HL-60 (cell line): ENCODE measurements around the gene KRT75.
"Not testable (repeated sequence)": the region's sequence is repeated elsewhere in the genome, so short reads cannot be mapped to it uniquely, and the experiment has no call there.

Experiments
- DNase-seq, 2 experiments: peaks; one replicate each; pipeline ENCODE4 v3.0.0-alpha.2; 2010 to 2020; ENCODE audit warnings: low read depth in 1 of 2, low spot score in 1 of 2
- H3K27ac ChIP-seq: fragments of 250-450 bp; sonication (Bioruptor Pico); replicated peaks from 2 replicates; pipeline ENCODE4 v1.5.1; 2020; ENCODE audit warnings: mild to moderate bottlenecking, moderate library complexity
- H3K27me3 ChIP-seq: fragments of 250-450 bp; sonication (Bioruptor Pico); 2 replicates; pipeline ENCODE4 v1.5.1; 2021; ENCODE audit warnings: mild to moderate bottlenecking, moderate library complexity; ENCODE audit not compliant: insufficient read depth, poor library complexity, severe bottlenecking
- H3K4me3 ChIP-seq: replicated peaks from 2 replicates; pipeline ENCODE4 v1.5.1; 2011; ENCODE audit warnings: mild to moderate bottlenecking, control low read depth, low read length; ENCODE audit not compliant: insufficient read depth
- CTCF ChIP-seq: IDR thresholded peaks from one replicate; pipeline ENCODE4 v1.5.1; 2011; ENCODE audit warnings: low read length, control low read depth, inconsistent platforms; ENCODE audit not compliant: insufficient read depth
- GABPA ChIP-seq: IDR thresholded peaks from 2 replicates; pipeline ENCODE4 v1.6.1; 2012; ENCODE audit warnings: low read depth
- POLR2AphosphoS5 ChIP-seq: IDR thresholded peaks from 2 replicates; pipeline ENCODE4 v1.6.1; 2012; ENCODE audit warnings: low read depth
- REST ChIP-seq: IDR thresholded peaks from 2 replicates; pipeline ENCODE4 v1.6.1; 2012; ENCODE audit warnings: low read depth; ENCODE audit not compliant: insufficient replicate concordance
- SPI1 ChIP-seq: IDR thresholded peaks from 2 replicates; pipeline ENCODE4 v1.6.1; 2012; ENCODE audit warnings: low read depth, mild to moderate bottlenecking, borderline replicate concordance

Gene KRT75

GRCh38 chr12:52413202-52413601 is 21.0 kb downstream of the KRT75 start:
- H3K27ac ChIP-seq = no peak overlapping the region
- TF ChIP-seq CTCF = no peak
- TF ChIP-seq SPI1 = no peak
- no peak for TF ChIP-seq POLR2AphosphoS5
- no peak for TF ChIP-seq REST
- no peak for TF ChIP-seq GABPA
- no peak overlapping the region for H3K4me3 ChIP-seq
- no peaks in the 10 kb centered on the region for H3K27me3 ChIP-seq
- no peak for DNase-seq

DNA sequence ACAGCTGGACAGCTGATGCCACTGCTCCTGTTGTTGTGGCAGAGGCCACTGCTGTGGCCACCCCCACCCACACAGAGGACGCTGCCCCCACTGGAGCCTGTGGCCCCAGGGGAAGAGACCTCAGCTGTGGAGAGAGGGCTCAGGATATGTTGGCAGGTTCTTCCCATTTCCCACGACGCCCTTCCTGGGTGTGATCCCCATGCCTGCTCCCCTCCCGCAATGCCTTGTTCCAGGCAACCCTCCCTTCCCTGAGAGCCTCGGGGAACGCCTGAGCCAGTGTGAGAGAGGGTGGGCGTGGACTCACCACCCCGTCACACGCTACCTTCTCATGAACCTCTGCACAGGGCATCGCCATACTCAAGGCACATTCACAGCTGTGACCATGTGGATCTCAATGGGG is 22.4 kb downstream of the KRT75 start:
- no peak for DNase-seq
- TF ChIP-seq REST = no peak
- no peaks in the 10 kb centered on the region for H3K27me3 ChIP-seq
- H3K27ac ChIP-seq = no peak overlapping the region
- no peak overlapping the region for H3K4me3 ChIP-seq

- DNase-seq, H3K4me3 ChIP-seq, H3K27ac ChIP-seq, H3K27me3 ChIP-seq: not testable (repeated sequence)
Measured at GRCh38 chr12:52410589-52411248, 23.5 kb downstream of the KRT75 start.

DNA sequence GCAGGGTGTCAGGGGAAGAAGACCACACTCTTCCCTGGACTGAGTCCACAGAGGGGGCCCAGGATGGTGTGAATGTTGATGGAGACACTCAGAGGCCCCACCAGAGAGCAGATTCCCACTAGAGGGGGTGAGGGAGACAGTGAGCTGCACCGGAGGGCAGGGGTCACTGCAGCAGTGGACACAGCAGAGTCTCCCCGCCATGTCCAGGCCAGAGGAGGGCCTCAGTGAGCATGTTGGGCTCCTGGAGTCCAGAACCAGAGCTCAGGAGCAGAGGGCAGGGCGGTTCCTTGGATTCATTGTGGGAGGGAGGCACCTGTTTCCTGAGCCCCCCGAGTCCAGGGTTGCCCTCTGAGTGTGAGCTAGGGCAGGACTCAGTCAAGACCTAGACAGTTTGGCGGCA is 26.3 kb downstream of the KRT75 start:
- no peak overlapping the region for H3K27ac ChIP-seq
- DNase-seq = no peak
- no peak for TF ChIP-seq REST
- TF ChIP-seq SPI1 = no peak
- no peak for TF ChIP-seq CTCF
- no peak for TF ChIP-seq POLR2AphosphoS5
- no peak for TF ChIP-seq GABPA
- H3K4me3 ChIP-seq = no peak overlapping the region
- no peaks in the 10 kb centered on the region for H3K27me3 ChIP-seq
